ENCODE results near the gene HK3. TPM values are rescaled to one million over a fixed set of nuclear protein-coding genes. Genes with fewer than 3 reads are reported as not detected.

HK3 gene
- total and polyA plus RNA-seq, 9 of the 15 experiments (the other 6 are each of a cell fraction or from before 2014, with no cell fraction given), result 0.16 TPM; not detected in 8

GRCh38 chr5:176944268-176944667, 45.1 kb upstream of the HK3 start (continued):
- TF ChIP-seq BCLAF1 (IDR thresholded peaks at IDR 0.05; ENCODE audit: borderline replicate concordance in 1 of 2, control insufficient read depth in 1 of 2, low read depth in 2 of 2, low read length in 1 of 2) (no peak), ZBTB40 (IDR thresholded peaks at IDR 0.05) (no peak), ZBTB40 (CRISPR knock-in tag; IDR thresholded peaks at IDR 0.05) (no peak), MNT (conservative IDR thresholded peaks at IDR 0.05) (no peak), ZBTB43 (CRISPR knock-in tag; IDR thresholded peaks at IDR 0.05) (no peak)

Measured in K562 (cell line).